Mesothelial cell of epicardium (in vitro differentiated cells): Measurements from ENCODE around the gene CDK17. TPM values are rescaled to one million over a fixed set of nuclear protein-coding genes. Genes with fewer than 3 reads are reported as not detected.

Experiments
- DNase-seq, 2 experiments: peaks; one replicate each; pipeline ENCODE4 v3.0.0; 2021; ENCODE audit warnings: low spot score in 2 of 2; ENCODE audit not compliant: unreplicated experiment in 2 of 2
- H3K27ac Mint-ChIP-seq: 2 replicates; pipeline ENCODE4 v1.8.0; 2021; ENCODE audit warnings: mixed read lengths
- H3K27me3 Mint-ChIP-seq: 2 replicates; pipeline ENCODE4 v1.8.0; 2021; ENCODE audit warnings: low read depth, mixed read lengths
- H3K36me3 Mint-ChIP-seq: 2 replicates; pipeline ENCODE4 v1.8.0; 2021; ENCODE audit warnings: mixed read lengths
- H3K4me1 Mint-ChIP-seq: 2 replicates; pipeline ENCODE4 v1.8.0; 2021; ENCODE audit warnings: mixed read lengths
- H3K4me3 Mint-ChIP-seq: 2 replicates; pipeline ENCODE4 v1.8.0; 2021; ENCODE audit warnings: mild to moderate bottlenecking, moderate library complexity, mixed read lengths
- H3K9me3 Mint-ChIP-seq: 2 replicates; pipeline ENCODE4 v1.8.0; 2021; ENCODE audit warnings: mixed read lengths
- CTCF ChIP-seq: fragments of 200-600 bp; sonication (generic); IDR thresholded peaks from one replicate; pipeline ENCODE4 v1.5.0; 2021; ENCODE audit warnings: antibody characterized with exemption; ENCODE audit not compliant: unreplicated experiment
- total RNA-seq: library from RNA; stranded (reverse); gene quantifications from 3 replicates; pipeline ENCODE4 v1.2.1, GENCODE V29; 2021

The CDK17 gene
- total RNA-seq, 1 donor from 2014 or later: 40.5 TPM

DNA sequence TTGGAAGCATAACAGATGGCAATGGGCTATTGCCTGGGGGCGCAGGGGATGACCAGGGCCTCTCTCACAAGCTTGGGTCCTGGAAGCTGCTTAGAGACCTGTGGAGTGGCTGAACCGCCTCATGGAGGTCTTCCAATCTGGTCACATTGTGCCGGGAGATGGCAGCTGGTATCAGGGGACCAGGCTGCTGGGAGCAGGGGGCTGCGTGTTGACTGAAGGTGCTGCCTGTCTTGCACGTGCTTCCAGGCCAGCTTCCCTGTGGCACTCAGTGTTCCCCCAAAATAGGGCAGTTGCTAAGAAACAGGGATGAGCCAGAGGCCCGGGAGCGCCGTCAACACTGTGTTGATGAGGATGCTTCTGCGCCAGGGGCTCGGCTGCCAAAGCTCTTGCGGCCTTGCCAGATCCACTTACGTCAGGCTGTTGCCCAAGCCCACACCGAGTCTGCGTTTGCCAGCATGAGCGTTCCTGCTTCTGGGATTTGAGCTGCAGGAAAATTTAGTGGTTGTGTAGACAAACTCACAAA is 166.2 kb downstream of the CDK17 start:
- Mint-ChIP-seq H3K4me1 (no peaks in the 10 kb centered on the region), H3K27me3 (no peaks in the 10 kb centered on the region), H3K9me3 (no peaks in the 10 kb centered on the region), H3K4me3 (no peak overlapping the region), H3K27ac (no peak overlapping the region), H3K36me3 (peaks cover 8% of the 10 kb centered on the region)
- no peak for DNase-seq
- no peak for TF ChIP-seq CTCF

DNA sequence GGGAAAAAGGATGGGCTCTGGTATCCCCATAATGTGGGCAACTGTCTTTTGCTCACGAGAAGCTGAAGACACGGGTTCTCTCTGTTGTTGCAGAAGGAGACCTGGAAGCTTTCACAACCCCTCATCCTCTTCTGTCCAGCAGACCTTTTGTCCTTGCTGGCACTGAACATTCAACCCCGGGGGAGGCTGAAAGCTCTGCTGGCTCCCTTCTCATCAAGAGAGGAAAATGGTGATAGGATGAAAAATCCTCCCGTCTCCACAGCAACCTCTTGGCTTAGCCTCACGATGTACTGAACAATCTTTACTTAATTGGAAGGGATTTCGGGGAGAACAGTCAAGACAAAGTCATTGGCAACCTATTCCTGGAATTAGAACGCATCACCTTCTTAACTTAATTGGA is 167.1 kb downstream of the CDK17 start:
- TF ChIP-seq CTCF: no peak
- Mint-ChIP-seq H3K36me3 (peaks cover 10% of the 10 kb centered on the region), H3K9me3 (no peaks in the 10 kb centered on the region), H3K27me3 (no peaks in the 10 kb centered on the region), H3K4me3 (no peak overlapping the region), H3K27ac (no peak overlapping the region), H3K4me1 (no peaks in the 10 kb centered on the region)
- DNase-seq: no peak

DNA sequence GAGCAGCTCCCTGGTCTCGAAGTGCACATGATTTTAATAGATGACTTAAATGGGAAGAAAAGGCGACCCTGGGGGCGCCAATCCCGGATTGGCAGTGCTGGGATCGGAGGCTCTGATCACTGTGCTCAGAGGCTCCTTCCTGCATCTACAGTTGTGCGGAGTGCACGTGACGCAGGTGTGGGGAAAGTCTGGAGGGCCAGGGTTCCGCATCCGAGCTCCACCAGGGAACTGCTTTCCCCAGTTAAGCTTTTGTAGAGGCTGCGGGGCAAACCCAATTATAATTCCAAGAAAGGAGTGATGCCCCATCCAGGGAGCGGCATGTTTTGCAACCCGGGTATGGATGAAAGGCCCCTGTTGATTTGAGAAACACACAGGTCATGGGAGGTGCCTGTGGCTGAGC is 169.6 kb downstream of the CDK17 start:
- Mint-ChIP-seq H3K27me3 (no peaks in the 10 kb centered on the region), H3K4me1 (peaks cover 3% of the 10 kb centered on the region), H3K9me3 (no peaks in the 10 kb centered on the region), H3K4me3 (no peak overlapping the region), H3K27ac (no peak overlapping the region), H3K36me3 (peaks cover 5% of the 10 kb centered on the region)
- no peak for TF ChIP-seq CTCF
- no peak for DNase-seq

GRCh38 chr12:96228566-96229248 is 171.5 kb downstream of the CDK17 start:
- H3K4me1 Mint-ChIP-seq: peaks cover 22% of the 10 kb centered on the region
- H3K27ac Mint-ChIP-seq: no peak overlapping the region
- H3K9me3 Mint-ChIP-seq: no peaks in the 10 kb centered on the region
- TF ChIP-seq CTCF: no peak
- H3K36me3 Mint-ChIP-seq: peaks cover 5% of the 10 kb centered on the region
- no peak for DNase-seq
- H3K4me3 Mint-ChIP-seq: no peak overlapping the region
- no peaks in the 10 kb centered on the region for H3K27me3 Mint-ChIP-seq

Other genes with a start within 250 kb of the CDK17 start
- gene ELK3, start 206.1 kb downstream of the CDK17 start, total RNA-seq: 27.2 to 28.2 TPM (median 28.0 TPM) in 3 replicates
- 0.54 to 0.84 TPM (median 0.80 TPM) in 3 replicates for gene CFAP54, start 89.1 kb upstream of the CDK17 start, total RNA-seq